Measurements from ENCODE around the gene MAP7.
"Not testable (repeated sequence)": the region's sequence is repeated elsewhere in the genome, so short reads cannot be mapped to it uniquely, and the experiment has no call there.

Gene MAP7

DNA sequence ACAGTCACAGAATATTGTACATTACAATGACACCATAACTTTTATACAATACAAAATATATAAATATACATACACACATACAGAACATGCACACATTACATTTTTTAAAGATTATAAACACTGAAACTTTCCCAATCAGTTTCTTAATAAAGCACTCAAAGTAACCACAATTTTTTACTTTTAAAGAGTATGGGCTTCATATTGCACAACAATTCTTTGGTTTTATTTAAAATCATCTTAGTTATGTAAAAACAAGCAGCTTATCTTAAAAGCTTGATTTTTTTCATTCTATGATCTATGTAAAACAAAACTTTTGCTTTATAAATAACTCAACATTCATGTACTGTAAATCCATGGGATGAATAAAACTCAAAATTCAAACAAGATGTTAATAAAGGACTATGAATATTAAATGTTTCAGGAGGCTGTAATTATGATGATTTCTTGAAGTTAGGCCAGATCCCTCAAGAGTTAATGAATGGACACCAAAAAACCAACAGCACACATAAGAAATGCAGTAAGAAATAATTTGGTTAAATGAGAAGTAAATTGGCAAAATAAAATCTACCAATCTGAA lies 167.5 kb downstream of the MAP7 start:
- in situ Hi-C loops (cut with MboI; ENCODE audit: low sequenced_read_pairs, unreplicated experiment): no loop called here
- no peak for DNase-seq (ENCODE audit: low spot score)
- TF ChIP-seq, protein P1, sequence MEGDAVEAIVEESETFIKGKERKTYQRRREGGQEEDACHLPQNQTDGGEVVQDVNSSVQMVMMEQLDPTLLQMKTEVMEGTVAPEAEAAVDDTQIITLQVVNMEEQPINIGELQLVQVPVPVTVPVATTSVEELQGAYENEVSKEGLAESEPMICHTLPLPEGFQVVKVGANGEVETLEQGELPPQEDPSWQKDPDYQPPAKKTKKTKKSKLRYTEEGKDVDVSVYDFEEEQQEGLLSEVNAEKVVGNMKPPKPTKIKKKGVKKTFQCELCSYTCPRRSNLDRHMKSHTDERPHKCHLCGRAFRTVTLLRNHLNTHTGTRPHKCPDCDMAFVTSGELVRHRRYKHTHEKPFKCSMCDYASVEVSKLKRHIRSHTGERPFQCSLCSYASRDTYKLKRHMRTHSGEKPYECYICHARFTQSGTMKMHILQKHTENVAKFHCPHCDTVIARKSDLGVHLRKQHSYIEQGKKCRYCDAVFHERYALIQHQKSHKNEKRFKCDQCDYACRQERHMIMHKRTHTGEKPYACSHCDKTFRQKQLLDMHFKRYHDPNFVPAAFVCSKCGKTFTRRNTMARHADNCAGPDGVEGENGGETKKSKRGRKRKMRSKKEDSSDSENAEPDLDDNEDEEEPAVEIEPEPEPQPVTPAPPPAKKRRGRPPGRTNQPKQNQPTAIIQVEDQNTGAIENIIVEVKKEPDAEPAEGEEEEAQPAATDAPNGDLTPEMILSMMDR (IDR thresholded peaks at IDR 0.05; ENCODE audit: borderline replicate concordance, control extremely low read depth, extremely low read depth, insufficient read depth, missing control alignments): no peak

DNA sequence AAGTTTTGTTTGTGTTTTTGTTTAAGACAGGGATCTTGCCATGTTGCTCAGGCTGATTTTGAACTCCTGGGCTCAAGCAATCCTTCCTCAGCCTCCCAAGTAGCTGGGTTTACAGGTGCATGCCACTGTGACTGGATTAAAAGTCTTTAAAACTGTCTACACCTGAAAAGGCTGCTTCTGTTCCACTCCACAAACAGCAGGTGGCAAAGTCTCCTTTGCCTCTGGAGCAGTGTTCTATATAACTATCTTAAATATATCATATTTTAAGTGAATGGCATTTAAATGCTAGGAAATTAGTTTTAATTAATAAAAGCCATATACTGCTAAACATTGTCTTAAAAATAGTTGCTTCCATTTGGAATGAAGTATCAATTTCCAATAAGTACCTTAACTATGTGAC lies 171.3 kb downstream of the MAP7 start:
- TF ChIP-seq, protein P1 (IDR thresholded peaks at IDR 0.05; ENCODE audit: borderline replicate concordance, control extremely low read depth, extremely low read depth, insufficient read depth, missing control alignments): no peak
- no peak for DNase-seq (ENCODE audit: low spot score)
- in situ Hi-C loops (cut with MboI; ENCODE audit: low sequenced_read_pairs, unreplicated experiment): no loop called here

DNA sequence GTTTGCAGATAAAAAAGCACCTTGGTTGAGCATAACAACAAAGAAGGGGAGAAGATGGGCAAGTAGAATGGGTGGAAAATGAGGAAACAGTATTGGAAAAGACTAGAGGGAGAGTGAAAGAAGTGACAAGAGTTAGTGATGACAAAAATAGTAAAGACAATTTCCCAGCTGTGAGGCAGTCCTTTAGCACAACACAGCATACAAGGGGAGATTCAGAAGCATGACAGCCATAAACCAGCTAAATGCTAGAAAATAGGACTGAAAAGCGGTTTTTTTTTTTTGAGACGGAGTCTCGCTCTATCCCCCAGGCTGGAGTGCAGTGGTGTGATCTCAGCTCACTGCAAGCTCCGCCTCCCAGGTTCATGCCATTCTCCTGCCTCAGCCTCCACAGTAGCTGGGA lies 174.4 kb downstream of the MAP7 start:
- in situ Hi-C loops (cut with MboI; ENCODE audit: low sequenced_read_pairs, unreplicated experiment); DNase-seq (ENCODE audit: low spot score): not testable (repeated sequence)

DNA sequence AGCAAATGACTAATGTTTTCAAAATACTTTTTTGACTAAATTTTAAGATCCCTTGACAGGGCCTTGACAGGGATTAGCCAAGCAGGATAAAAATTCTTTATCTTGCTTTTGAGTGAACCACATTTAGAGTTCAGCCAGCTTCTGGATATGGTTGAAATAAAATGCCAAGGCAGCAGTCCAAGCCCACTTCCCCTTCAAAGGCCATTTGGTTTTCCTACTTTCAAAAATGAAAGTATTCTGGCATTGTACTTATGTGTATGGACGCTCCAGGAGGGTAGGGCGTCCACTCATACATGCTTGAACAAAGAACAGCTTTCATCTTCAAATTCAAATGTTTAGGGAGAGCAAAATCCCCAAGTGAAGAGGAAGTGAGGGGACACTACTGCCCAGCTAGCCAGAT lies 178.3 kb downstream of the MAP7 start:
- in situ Hi-C loops (cut with MboI; ENCODE audit: low sequenced_read_pairs, unreplicated experiment): no loop called here
- DNase-seq (ENCODE audit: low spot score): no peak
- TF ChIP-seq, protein P1 (IDR thresholded peaks at IDR 0.05; ENCODE audit: borderline replicate concordance, control extremely low read depth, extremely low read depth, insufficient read depth, missing control alignments): no peak

DNA sequence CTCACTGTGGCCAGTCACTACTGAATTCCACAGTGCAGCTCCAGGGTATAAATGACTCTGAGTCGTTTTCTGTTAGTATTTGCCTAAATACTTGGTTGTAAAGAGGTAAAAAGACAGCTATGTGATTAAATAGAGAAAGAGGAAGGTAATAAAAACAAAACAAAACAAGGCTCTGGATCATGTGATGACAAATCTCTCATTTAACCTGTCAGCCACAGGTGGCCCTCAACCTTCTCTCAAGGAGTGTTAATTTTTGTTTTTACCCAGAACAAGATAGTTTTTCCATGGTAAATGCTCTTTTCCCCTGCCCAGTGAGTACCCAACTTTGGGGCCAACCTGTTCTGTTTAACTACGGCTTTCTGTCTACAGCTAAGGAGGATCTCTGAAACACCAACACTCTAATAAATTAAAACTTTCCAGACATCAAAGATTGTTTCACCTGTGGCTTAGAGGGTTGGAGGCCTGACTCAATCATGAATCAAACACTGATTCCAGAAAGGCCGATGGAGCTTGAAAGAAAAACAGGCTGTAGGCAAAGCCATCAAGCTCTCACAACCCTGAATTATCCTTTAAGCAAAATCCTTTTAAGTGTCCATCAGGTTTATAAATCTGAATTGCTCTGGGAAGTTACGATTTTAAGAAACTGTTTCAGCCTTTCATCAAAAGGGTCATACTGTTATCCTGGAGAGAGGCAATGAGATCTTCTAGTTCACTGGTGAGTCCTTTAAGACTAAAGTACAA lies 179.1 kb downstream of the MAP7 start:
- TF ChIP-seq, protein P1 (IDR thresholded peaks at IDR 0.05; ENCODE audit: borderline replicate concordance, control extremely low read depth, extremely low read depth, insufficient read depth, missing control alignments): no peak
- in situ Hi-C loops (cut with MboI; ENCODE audit: low sequenced_read_pairs, unreplicated experiment): no loop called here

DNA sequence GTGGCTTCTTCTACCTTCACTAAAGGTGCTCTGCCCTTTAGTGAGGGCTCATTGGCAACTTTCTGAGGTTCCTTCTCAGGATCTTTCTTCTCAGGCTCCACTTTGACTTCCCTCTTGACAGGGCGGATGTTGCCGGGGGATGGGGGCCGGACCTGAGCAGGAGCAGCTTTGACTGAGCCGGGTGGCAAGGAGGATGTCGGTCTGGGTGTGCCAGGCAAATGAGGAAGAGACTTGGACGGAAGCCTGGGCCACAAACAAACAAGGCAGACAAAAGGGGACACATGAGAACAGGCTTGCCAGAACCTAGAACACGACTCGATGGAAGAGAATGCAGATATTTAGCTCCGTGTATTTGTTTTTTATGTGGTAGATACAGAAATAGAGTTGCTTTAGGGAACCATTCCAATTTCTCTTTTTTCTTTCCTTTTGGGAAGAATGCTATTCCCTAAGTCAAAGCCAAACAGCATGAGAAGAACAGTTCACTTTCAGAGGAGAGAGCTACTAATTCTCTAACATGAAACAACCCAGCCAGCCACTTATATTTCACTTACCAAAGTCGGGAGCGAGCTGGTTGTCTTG lies 184.4 kb downstream of the MAP7 start:
- in situ Hi-C loops (cut with MboI; ENCODE audit: low sequenced_read_pairs, unreplicated experiment): no loop called here
- DNase-seq (ENCODE audit: low spot score): no peak
- TF ChIP-seq, protein P1 (IDR thresholded peaks at IDR 0.05; ENCODE audit: borderline replicate concordance, control extremely low read depth, extremely low read depth, insufficient read depth, missing control alignments): no peak

More for the DNA sequence above, 179.1 kb downstream of the MAP7 start:
- no peak for DNase-seq (ENCODE audit: low spot score)
